Stimulated activated CD8-positive, alpha-beta memory T cell treated with anti-CD3 and anti-CD28 coated beads, Interleukin-7, amount 100 ng/mL, for 1 hour (primary cell): ENCODE results near the gene ZFPL1.

Experiments used
- DNase-seq, 2 donors: peaks; one replicate each; pipeline ENCODE4 v3.0.0-alpha.2; 2020; ENCODE audit warnings: low read depth in 2 of 2

ZFPL1 gene

DNA sequence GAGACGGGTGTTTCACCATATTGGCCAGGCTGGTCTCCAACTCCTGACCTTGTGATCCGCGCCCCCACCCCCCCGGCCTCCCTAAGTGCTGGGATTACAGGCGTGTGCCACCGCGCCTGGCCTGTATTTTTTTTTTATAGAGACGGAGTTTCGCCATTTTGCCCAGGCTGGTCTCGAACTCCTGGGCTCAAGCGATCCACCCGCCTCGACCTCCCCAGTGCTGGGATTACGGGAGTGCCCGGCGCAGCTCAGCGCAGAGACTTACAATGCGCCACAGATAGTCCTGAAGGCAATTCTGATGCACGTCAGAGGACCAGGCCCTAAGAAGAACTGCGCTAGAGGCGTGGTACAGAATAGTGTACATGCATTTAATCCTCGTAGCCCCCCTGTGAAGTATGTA, 11.4 kb downstream of the ZFPL1 start:
- no peak for DNase-seq

DNA sequence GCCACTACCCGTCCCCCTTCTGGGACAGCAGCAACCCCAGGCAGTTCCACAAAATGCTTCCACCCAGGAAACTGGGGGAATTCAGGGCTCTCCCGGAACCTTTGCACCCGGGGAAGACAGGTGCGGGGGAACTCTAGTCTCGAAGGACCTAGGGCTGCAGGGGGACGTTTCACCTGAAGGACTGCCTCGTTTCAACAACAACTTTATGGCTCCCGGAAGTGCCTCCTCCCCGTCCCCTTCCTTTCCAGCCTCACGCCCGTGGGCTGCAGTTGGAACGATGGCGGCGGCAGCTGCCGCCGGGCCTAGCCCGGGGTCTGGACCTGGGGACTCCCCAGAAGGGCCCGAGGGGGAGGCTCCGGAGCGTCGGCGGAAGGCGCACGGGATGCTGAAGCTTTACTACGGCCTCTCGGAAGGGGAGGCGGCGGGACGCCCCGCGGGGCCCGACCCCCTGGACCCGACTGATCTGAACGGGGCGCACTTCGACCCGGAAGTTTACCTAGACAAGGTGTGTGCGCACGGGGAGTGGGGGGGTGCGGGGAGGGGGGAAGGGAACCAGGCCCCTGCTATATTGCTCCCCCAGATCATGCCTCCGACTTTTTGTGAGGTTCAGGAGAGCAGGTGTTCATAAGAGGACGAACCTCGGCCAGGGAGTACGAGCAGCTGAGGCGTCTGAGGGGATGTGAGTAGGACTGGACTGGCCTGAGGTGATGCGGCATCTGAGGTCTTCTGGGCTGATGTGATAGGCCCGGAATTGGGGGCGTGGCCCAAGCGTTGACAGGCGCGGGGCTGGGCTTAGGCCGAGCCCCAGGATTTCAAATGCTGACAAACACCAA, 12.2 kb downstream of the ZFPL1 start, which contains the start of gene VPS51:
TSS of gene VPS51 (plus strand) at position 241 of the 833 bp plus-strand sequence. CDS start at position 278, 37 bp downstream.
- DNase-seq, result peak; percentile 65 to 71

GRCh38 chr11:65096926-65097325, 12.9 kb downstream of the ZFPL1 start:
- no peak for DNase-seq

DNA sequence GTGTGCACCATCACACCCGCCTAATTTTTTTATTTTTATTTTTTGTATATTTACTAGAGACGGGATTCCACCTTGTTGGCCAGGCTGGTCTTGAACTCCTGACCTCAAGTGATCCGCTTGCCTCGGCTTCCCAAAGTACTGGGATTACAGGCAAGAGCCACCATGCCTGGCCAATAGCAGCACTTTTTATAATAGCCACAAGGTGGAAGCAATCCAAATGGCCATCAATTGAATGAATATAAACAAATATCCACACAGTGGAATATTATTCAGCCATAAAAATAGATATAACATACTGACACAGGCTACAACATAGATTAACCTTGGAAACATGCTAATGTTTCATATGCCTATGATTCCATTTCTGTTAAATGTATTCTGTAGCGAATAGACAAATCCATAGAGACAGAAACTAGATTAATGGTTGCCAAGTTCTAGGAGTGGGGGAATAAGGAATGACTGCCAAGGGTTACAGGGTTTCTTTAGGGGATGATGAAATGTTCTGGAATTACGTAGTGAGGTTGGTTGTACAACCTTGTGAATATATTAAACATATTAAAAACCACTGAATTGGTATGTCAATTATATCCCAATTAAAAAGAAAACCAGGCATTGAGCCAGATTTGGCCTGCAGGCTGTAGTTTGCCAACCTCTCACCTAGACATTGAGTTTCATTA, 16.8 kb downstream of the ZFPL1 start:
- no peak for DNase-seq

DNA sequence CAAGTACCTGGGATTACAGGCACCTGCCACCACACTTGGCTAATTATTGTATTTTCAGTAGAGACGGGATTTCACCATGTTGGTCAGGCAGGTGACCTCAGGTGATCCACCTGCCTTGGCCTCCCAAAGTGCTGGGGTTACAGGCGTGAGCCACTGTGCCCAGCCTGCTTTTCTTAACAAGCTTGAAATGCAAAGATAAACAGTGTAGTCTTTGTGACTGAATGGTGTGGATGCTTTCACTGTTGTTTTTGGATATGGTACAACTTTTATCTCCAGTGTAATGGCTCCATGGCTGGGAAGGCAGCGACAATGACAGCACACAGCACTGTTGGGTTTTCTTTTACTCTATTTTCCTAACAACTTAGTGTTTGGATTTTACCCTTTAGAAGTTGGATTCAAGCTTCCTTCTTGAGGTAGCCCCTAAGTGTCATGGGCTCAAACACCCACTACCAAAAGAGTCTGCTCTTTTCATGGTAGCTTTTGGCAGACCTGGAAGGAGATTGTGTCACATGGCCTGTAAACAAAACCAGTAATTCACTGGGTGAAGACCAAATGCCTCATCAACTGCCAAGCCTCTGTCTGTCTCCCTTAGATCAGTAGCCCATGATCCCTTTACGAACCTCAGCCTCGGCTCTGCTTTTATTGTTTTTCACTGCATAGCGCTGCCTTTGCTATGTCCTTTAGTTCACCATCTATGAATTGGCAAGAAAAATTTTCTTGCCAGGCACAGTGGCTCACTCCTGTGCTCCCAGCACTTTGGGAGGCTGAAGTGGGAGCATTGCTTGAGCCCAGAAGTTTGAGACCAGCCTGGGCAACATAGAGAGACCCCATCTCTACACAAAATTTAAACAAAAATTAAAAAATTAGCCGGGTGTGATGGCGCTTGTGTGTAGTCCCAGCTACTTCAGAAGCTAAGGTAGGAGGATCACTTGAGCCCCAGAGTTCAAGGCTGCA, 18.4 kb downstream of the ZFPL1 start:
- no peak for DNase-seq

DNA sequence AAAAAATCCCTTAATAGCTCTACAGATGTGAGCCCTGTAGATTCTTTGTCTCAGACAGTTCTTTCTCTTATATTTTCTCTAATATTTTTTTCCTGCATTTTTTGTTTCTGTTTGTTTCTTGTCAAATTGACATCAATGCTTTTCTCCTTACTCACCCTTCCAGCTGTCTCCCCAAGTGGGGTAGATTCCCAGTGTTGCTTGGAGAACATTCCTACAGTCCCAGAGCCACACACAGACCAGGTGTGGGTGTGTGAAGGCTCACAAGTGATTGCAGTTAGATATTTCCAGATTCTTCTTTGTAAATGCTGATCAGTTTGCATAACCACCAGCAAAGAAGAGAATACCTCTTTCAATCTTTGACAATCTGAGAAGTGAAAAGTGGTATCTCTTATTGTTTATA, 19.5 kb downstream of the ZFPL1 start:
- DNase-seq, result no peak

GRCh38 chr11:65104628-65105027, 20.6 kb downstream of the ZFPL1 start:
- DNase-seq, result no peak

GRCh38 chr11:65107078-65107477, 23.1 kb downstream of the ZFPL1 start:
- DNase-seq, result no peak

- no peak for DNase-seq
Measured at GRCh38 chr11:65107751-65108468, 23.9 kb downstream of the ZFPL1 start.

DNA sequence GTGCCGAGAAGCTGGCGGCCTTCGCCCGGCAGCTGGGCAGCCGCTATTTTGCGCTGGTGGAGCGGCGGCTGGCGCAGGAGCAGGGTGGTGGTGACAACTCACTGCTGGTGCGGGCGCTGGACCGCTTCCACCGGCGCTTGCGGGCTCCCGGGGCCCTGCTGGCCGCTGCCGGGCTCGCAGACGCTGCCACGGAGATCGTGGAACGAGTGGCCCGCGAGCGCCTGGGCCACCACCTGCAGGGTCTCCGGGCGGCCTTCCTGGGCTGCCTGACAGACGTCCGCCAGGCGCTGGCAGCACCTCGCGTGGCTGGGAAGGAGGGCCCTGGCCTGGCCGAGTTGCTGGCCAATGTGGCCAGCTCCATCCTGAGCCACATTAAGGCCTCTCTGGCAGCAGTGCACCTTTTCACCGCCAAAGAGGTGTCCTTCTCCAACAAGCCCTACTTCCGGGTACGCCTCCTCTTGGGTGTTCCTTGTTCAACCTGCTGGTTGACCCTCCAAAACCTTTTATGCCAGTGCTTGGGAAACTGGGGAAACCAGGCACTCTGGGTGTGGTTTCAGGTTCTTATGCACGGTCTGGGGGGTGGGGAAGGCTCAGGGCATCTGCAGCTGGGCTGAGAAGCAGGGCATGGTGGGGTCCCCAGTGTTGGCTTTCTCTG, 24.6 kb downstream of the ZFPL1 start:
- no peak for DNase-seq

GRCh38 chr11:65109231-65110198, 25.5 kb downstream of the ZFPL1 start:
- no peak for DNase-seq

GRCh38 chr11:65110354-65110861, 26.4 kb downstream of the ZFPL1 start:
- peak; percentile 92 to 98 for DNase-seq

DNA sequence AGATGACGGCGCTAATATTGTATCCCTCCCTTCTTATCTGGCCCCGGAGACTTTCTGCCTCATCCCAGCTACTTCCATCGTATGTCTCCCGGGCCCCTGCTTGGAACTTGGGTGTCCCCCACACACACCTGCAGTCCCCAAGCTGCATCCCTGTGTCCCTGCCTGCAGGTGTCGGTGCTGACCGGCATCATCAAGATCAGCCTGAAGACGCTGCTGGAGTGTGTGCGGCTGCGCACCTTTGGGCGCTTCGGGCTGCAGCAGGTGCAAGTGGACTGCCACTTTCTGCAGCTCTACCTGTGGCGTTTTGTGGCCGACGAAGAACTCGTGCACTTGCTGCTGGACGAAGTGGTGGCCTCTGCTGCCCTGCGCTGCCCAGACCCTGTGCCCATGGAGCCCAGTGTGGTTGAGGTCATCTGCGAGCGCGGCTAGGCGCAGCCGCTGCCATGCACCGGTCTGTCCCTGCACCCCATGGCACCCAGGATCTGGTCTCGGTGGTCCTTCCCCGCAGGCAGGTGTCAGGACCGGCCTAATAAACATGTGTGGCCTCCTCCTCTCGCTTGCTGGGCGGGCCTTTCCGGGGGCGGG, 27.2 kb downstream of the ZFPL1 start:
- no peak for DNase-seq

DNA sequence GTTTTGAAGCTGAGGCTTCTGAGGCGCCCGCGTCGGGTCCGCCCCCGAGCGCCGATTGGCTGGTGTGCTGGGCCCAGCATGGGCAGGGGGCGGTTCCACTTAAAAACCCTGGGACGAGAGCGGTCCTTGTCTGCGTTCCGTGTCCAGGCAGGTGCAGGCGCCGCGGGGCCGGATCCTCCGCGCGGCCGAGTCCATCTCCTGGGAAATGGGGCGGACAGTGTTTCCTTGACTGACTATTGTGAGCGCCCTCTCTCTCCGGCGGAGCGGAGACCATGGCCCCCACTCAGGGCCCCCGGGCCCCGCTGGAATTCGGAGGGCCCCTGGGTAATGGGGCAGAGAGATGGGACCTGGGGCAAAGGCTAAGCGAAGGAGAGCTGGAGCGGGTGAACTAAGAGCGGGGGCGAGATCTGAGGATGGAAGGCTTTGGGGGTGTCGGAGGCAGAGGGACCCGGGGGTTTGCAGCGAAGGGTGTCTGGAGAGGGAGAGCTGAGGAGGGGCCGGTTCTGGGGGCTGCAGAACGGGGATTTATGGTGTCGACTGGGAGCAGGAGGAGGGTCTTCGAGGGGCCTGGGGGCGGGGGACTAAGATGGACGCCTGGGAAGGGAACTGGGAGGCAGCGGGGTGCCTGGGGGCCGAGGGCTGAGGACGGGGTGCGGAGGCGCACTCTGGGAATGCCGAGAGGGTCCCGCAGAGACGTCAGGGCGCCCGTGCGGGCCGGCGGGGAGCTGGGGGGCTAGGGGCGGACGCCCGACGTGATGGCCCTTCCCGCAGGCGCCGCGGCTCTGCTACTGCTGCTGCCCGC, 27.9 kb downstream of the ZFPL1 start, which contains the start of gene TM7SF2:
TSS of gene TM7SF2 (plus strand) at position 129 of the 802 bp plus-strand sequence. CDS start at position 273, 144 bp downstream.
- DNase-seq, result peak; percentile 75 to 88

DNA sequence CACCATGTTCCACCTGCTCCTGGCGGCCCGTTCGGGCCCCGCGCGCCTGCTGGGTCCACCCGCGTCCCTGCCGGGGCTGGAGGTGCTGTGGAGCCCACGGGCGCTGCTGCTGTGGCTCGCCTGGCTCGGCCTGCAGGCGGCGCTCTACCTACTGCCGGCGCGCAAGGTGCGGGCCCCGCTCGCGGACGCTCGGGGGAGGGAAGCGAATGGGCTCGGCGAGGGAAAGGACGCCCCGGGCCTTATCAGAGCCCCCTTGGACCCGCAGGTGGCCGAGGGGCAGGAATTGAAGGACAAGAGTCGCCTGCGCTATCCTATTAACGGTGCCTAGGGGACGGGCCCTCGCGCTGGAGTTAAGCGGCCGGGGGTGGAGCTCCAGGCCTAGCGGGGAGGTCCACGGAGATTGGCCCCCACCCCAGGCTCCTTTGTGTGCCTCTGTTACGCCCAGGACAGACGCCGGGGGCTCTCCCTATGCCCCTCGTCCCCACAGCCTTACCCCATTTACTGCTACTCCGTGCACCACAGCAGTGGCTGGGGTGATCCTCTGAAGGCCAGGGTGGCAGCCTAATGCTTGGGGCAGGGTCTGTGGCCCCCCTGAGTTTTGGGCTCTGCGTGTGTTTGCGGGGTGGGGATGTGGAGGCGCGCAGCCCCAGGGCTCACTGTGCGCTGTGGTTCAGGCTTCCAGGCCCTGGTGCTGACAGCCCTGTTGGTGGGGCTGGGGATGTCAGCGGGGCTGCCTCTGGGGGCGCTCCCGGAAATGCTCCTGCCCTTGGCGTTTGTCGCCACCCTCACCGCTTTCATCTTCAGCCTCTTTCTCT, 28.7 kb downstream of the ZFPL1 start:
- peak; percentile 49 to 52 for DNase-seq

GRCh38 chr11:65113361-65113756, 29.3 kb downstream of the ZFPL1 start:
- DNase-seq, result no peak

- DNase-seq, result no peak
Measured at GRCh38 chr11:65113839-65114238, 29.8 kb downstream of the ZFPL1 start.
